Stimulated activated CD8-positive, alpha-beta memory T cell treated with anti-CD3 and anti-CD28 coated beads, Interleukin-12 subunit alpha, Interleukin-12 subunit beta, amount 100 ng/mL, for 1 hour (primary cell): ENCODE results near the gene ZNF277.

ENCODE experiments used
- DNase-seq: peaks from one replicate; pipeline ENCODE4 v3.0.0-alpha.2; 2020; ENCODE audit warnings: low read depth

Gene ZNF277

GRCh38 chr7:112254709-112255387 lies 48.4 kb downstream of the ZNF277 start:
- no peak for DNase-seq

- DNase-seq, result no peak
Measured at GRCh38 chr7:112255388-112255720, 48.9 kb downstream of the ZNF277 start.

GRCh38 chr7:112257073-112257472 lies 50.6 kb downstream of the ZNF277 start:
- no peak for DNase-seq

- no peak for DNase-seq
Measured at GRCh38 chr7:112260911-112261310, 54.4 kb downstream of the ZNF277 start.

GRCh38 chr7:112262036-112262435 lies 55.5 kb downstream of the ZNF277 start:
- DNase-seq, result no peak

- DNase-seq, result no peak
Measured at GRCh38 chr7:112262855-112263487, 56.5 kb downstream of the ZNF277 start.

GRCh38 chr7:112263519-112263918 lies 57.0 kb downstream of the ZNF277 start:
- DNase-seq, result no peak

GRCh38 chr7:112266141-112266540 lies 59.6 kb downstream of the ZNF277 start:
- DNase-seq, result no peak

GRCh38 chr7:112266595-112267270 lies 60.2 kb downstream of the ZNF277 start:
- DNase-seq, result no peak

- no peak for DNase-seq
Measured at GRCh38 chr7:112267944-112268691, 61.6 kb downstream of the ZNF277 start.

GRCh38 chr7:112271162-112271561 lies 64.7 kb downstream of the ZNF277 start:
- DNase-seq, result no peak

GRCh38 chr7:112272921-112273561 lies 66.5 kb downstream of the ZNF277 start:
- no peak for DNase-seq

GRCh38 chr7:112279042-112279441 lies 72.5 kb downstream of the ZNF277 start:
- DNase-seq, result no peak

- DNase-seq, result no peak
Measured at GRCh38 chr7:112280267-112280666, 73.8 kb downstream of the ZNF277 start.

GRCh38 chr7:112282476-112283188 lies 76.1 kb downstream of the ZNF277 start:
- DNase-seq, result no peak

GRCh38 chr7:112283382-112283910 lies 77.0 kb downstream of the ZNF277 start:
- no peak for DNase-seq

- DNase-seq, result no peak
Measured at GRCh38 chr7:112286250-112287086, 80.0 kb downstream of the ZNF277 start.

- no peak for DNase-seq
Measured at GRCh38 chr7:112288301-112288700, 81.8 kb downstream of the ZNF277 start.

GRCh38 chr7:112290065-112290464 lies 83.6 kb downstream of the ZNF277 start:
- no peak for DNase-seq

- DNase-seq, result no peak
Measured at GRCh38 chr7:112292162-112292561, 85.7 kb downstream of the ZNF277 start.
